Panc1 (cell line): ENCODE measurements around the gene RABGAP1L. TPM values are rescaled to one million over a fixed set of nuclear protein-coding genes. Genes with fewer than 3 reads are reported as not detected.

ENCODE experiments used
- ATAC-seq: fragments of 200-7000 bp; cut with Tn5 transposase; 2 replicates; pipeline ENCODE4 v1.9.1; 2020; ENCODE audit warnings: mild to moderate bottlenecking, moderate library complexity
- BruUV-seq: library from RNA; stranded (reverse); fragments of 400-500 nt; replicated peaks from 2 replicates; lab custom pipeline; 2021; lab: Mats Ljungman, UMichigan
- CTCF ChIA-PET: fragments of 300-600 bp; sonication (Branson Sonifier 250); formaldehyde crosslinking; loops from one replicate; lab custom pipeline; 2022; ENCODE audit warnings: antibody characterized with exemption; lab: Charles Lee
- POLR2A ChIA-PET: fragments of 300-600 bp; sonication (Branson Sonifier 250); formaldehyde crosslinking; loops from one replicate; lab custom pipeline; 2022; ENCODE audit warnings: antibody characterized with exemption; lab: Charles Lee
- DNase-seq: peaks from one replicate; pipeline ENCODE4 v3.0.0-alpha.2; 2010; ENCODE audit warnings: low read depth, low spot score
- H3K27ac ChIP-seq: 2 replicates; pipeline ENCODE4 v1.5.1; 2011; ENCODE audit warnings: mild to moderate bottlenecking, low read length, inconsistent platforms
- H3K27me3 ChIP-seq: fragments of 200-500 bp; sonication (Bioruptor generic); 2 replicates; pipeline ENCODE4 v1.6.0; 2014; ENCODE audit warnings: low read length, inconsistent platforms; ENCODE audit not compliant: control insufficient read depth, insufficient read depth
- H3K36me3 ChIP-seq: fragments of 200-500 bp; sonication (Bioruptor generic); 2 replicates; pipeline ENCODE4 v1.5.1; 2014; ENCODE audit warnings: inconsistent platforms, mild to moderate bottlenecking, low read length, moderate library complexity; ENCODE audit not compliant: control insufficient read depth, insufficient read depth
- H3K4me1 ChIP-seq: 2 replicates; pipeline ENCODE4 v1.5.1; 2011; ENCODE audit warnings: inconsistent platforms, mild to moderate bottlenecking, low read length, moderate library complexity; ENCODE audit not compliant: control insufficient read depth, insufficient read depth
- H3K4me3 ChIP-seq, 2 experiments: 2 replicates each; pipeline ENCODE4 v1.5.1; 2011 to 2012; ENCODE audit warnings: low read depth in 2 of 2, low read length in 2 of 2, mild to moderate bottlenecking in 2 of 2, inconsistent platforms in 1 of 2, moderate library complexity in 1 of 2
- H3K9me3 ChIP-seq: fragments of 200-500 bp; sonication (Bioruptor generic); 2 replicates; pipeline ENCODE4 v1.5.1; 2014; ENCODE audit warnings: low read depth, mild to moderate bottlenecking, inconsistent platforms, low read length, moderate library complexity; ENCODE audit not compliant: control insufficient read depth, insufficient read depth
- CTCF ChIP-seq: fragments of 450-650 bp; IDR thresholded peaks from 2 replicates; pipeline ENCODE4 v1.5.1; 2017; ENCODE audit warnings: mild to moderate bottlenecking
- POLR2AphosphoS5 ChIP-seq: IDR thresholded peaks from 2 replicates; pipeline ENCODE4 v1.6.1; 2012; ENCODE audit warnings: mild to moderate bottlenecking, low read depth, low read length, moderate library complexity
- REST ChIP-seq, 2 experiments: IDR thresholded peaks; 2 replicates each; pipeline ENCODE4 v1.6.1; 2011 to 2012; ENCODE audit warnings: low read depth in 2 of 2, control low read depth in 1 of 2, low read length in 1 of 2, mild to moderate bottlenecking in 1 of 2, moderate library complexity in 1 of 2; ENCODE audit not compliant: insufficient read depth in 1 of 2
- SIN3A ChIP-seq: IDR thresholded peaks from 2 replicates; pipeline ENCODE4 v1.6.1; 2012; ENCODE audit warnings: low read depth, mild to moderate bottlenecking, low read length, moderate library complexity, borderline replicate concordance; ENCODE audit not compliant: insufficient read depth
- TCF7L2 ChIP-seq: IDR thresholded peaks from 2 replicates; pipeline ENCODE4 v1.6.1; 2011; ENCODE audit warnings: mild to moderate bottlenecking, low read depth, low read length, inconsistent platforms
- in situ Hi-C: cut with HindIII; loops from 2 replicates; pipeline ENCODE4 v1.10.0; 2016; ENCODE audit warnings: low sequenced_read_pairs, low pct_unique_long_range_greater_than_20kb
- intact Hi-C: fragments of 100-400 bp; cut with micrococcal nuclease; formaldehyde crosslinking; loops from one replicate; pipeline ENCODE4 v1.10.0; 2022; ENCODE audit not compliant: unreplicated experiment
- total RNA-seq: library from RNA; stranded (reverse); gene quantifications from one replicate; pipeline ENCODE4 v1.2.1, GENCODE V29; 2021; ENCODE audit not compliant: unreplicated experiment

Gene RABGAP1L
- total RNA-seq, 1 experiment from 2014 or later, result 37.0 TPM

GRCh38 chr1:174828264-174828663 is 668.9 kb downstream of the RABGAP1L start:
- ATAC-seq, result no peak
- ChIA-PET POLR2A (no interaction called here), CTCF (no interaction called here)
- no peaks in the 10 kb centered on the region for H3K27me3 ChIP-seq
- intact Hi-C loops, result no loop called here
- TF ChIP-seq POLR2AphosphoS5 (no peak), REST (IDR thresholded peaks at IDR 0.05; ENCODE audit: insufficient read depth in 1 of 2, low read depth in 2 of 2, low read length in 1 of 2) (no peak), CTCF (no peak), TCF7L2 (no peak), SIN3A (no peak)
- no peak for DNase-seq
- no peaks in the 10 kb centered on the region for H3K36me3 ChIP-seq
- no peaks in the 10 kb centered on the region for H3K4me1 ChIP-seq
- no peaks in the 10 kb centered on the region for H3K9me3 ChIP-seq
- H3K4me3 ChIP-seq, result no peak overlapping the region
- in situ Hi-C loops, result no loop called here
- no peak overlapping the region for H3K27ac ChIP-seq
- BruUV-seq, result no TSS peak

- H3K4me3 ChIP-seq, result no peak overlapping the region
- POLR2A ChIA-PET, result no interaction called here
- no peaks in the 10 kb centered on the region for H3K36me3 ChIP-seq
- ATAC-seq (no peak), DNase-seq (no peak)
- H3K9me3 ChIP-seq, result no peaks in the 10 kb centered on the region
- H3K27ac ChIP-seq, result no peak overlapping the region
- CTCF ChIA-PET, result no interaction called here
- no peak for TF ChIP-seq TCF7L2
- no peak for TF ChIP-seq SIN3A
- TF ChIP-seq REST (IDR thresholded peaks at IDR 0.05; ENCODE audit: insufficient read depth in 1 of 2, low read depth in 2 of 2, low read length in 1 of 2), result no peak
- no peak for TF ChIP-seq POLR2AphosphoS5
- no peak for TF ChIP-seq CTCF
- no peaks in the 10 kb centered on the region for H3K27me3 ChIP-seq
- in situ Hi-C loops, result no loop called here
- H3K4me1 ChIP-seq, result no peaks in the 10 kb centered on the region
- BruUV-seq, result no TSS peak
- intact Hi-C loops, result no loop called here
Measured at GRCh38 chr1:174829990-174830389, 670.7 kb downstream of the RABGAP1L start.
